IPS DF 6.9 (cell line): ENCODE measurements around the gene GORASP2.

Experiments used
- DNase-seq: peaks from one replicate; pipeline ENCODE4 v3.0.0-alpha.2; 2013; ENCODE audit warnings: low read depth, low spot score
- H3K27ac ChIP-seq: one replicate; pipeline ENCODE4 v1.5.1; 2013; ENCODE audit warnings: low read length, control low read depth
- H3K27me3 ChIP-seq: 2 replicates; pipeline ENCODE4 v1.6.1; 2013; ENCODE audit warnings: mild to moderate bottlenecking, low read length; ENCODE audit not compliant: control insufficient read depth, insufficient read depth
- H3K36me3 ChIP-seq: 2 replicates; pipeline ENCODE4 v1.6.1; 2013; ENCODE audit warnings: low read length; ENCODE audit not compliant: control insufficient read depth, insufficient read depth
- H3K4me1 ChIP-seq: 2 replicates; pipeline ENCODE4 v1.6.1; 2013; ENCODE audit warnings: low read length; ENCODE audit not compliant: control insufficient read depth, insufficient read depth
- H3K4me3 ChIP-seq: 2 replicates; pipeline ENCODE4 v1.5.1; 2013; ENCODE audit warnings: mild to moderate bottlenecking, low read length
- H3K9me3 ChIP-seq: 2 replicates; pipeline ENCODE4 v1.6.1; 2013; ENCODE audit warnings: low read length, inconsistent platforms; ENCODE audit not compliant: control insufficient read depth, insufficient read depth
- WGBS: extraction: QIAGEN DNeasy Blood & Tissue Kit; methylation state at CpG from one replicate; pipeline ENCODE4 v1.1.7; 2013; ENCODE audit warnings: mixed read lengths, missing lambda C conversion rate; ENCODE audit not compliant: insufficient read length, insufficient coverage; 5-methylcytosine and 5-hydroxymethylcytosine counted together

Gene GORASP2

GRCh38 chr2:170928824-170929685 lies at the start of gene GORASP2:
TSS of gene GORASP2 (plus strand) at chr2:170929253. CDS start at chr2:170929341, 88 bp downstream.
- Histone ChIP-seq H3K27ac (no peak within 1 kb of the TSS), H3K27me3 (no peaks in the 10 kb centered on the region), H3K4me1 (peaks cover 3% of the 10 kb centered on the region; the same call in 1 of the 2 replicates), H3K9me3 (no peaks in the 10 kb centered on the region), H3K4me3 (peak within 1 kb of the TSS; percentile 86), H3K36me3 (no peaks in the 10 kb centered on the region)
- no CpG with 5 or more reads among the region's 95 CpGs for WGBS
- peak; percentile 97 for DNase-seq

- Histone ChIP-seq H3K4me3 (no peak overlapping the region), H3K4me1 (no peaks in the 10 kb centered on the region), H3K27me3 (no peaks in the 10 kb centered on the region), H3K27ac (no peak overlapping the region), H3K36me3 (no peaks in the 10 kb centered on the region), H3K9me3 (no peaks in the 10 kb centered on the region)
- no CpG with 5 or more reads among the region's 3 CpGs for WGBS
- no peak for DNase-seq
These were observed 47.2 kb upstream of the GORASP2 start for GRCh38 chr2:170881840-170882239.

DNA sequence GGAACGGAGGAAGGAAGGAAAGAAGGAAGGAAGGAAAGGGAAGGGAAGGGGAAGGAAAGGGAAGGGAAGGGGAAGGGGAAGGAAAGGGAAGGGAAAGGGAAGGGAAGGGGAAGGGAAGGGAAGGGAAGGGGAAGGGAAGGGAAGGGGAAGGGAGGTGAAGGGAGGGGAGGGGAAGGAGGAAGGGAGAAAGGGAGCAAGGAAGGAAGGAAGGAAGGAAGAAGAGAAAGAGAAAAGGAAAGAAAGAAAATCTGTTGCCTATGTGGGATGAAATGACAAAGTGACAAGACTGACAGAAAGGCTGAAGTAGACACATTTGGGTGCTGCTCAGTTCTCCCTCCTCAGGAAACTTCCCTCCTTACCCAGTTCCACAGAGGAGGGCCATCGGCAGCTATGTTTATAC lies 46.3 kb upstream of the GORASP2 start:
- no CpG with 5 or more reads among the region's 2 CpGs for WGBS
- Histone ChIP-seq H3K9me3 (no peaks in the 10 kb centered on the region), H3K27me3 (no peaks in the 10 kb centered on the region), H3K36me3 (no peaks in the 10 kb centered on the region), H3K27ac (no peak overlapping the region), H3K4me3 (no peak overlapping the region), H3K4me1 (no peaks in the 10 kb centered on the region)
- DNase-seq: no peak

DNA sequence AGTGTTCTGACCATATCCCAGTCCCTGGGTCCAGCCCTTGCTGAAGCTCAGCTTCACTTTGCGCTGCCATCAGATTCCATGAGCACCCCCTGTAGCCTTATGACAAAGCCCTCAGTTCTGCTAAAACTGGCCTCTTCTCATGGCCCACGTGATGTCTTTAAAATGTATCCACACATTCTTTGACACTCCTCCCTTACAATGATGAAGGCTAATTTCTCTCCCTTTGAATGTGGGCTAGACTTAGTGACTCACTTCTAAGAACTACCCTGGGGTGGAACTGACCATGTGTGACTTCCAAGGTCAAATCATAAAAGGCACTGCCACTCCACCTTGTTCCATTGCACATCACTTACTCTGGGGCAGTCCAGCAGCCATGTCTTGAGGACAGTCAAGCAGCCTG lies 45.4 kb upstream of the GORASP2 start:
- no peak for DNase-seq
- Histone ChIP-seq H3K27ac (no peak overlapping the region), H3K27me3 (no peaks in the 10 kb centered on the region), H3K4me1 (no peaks in the 10 kb centered on the region), H3K9me3 (no peaks in the 10 kb centered on the region), H3K36me3 (no peaks in the 10 kb centered on the region), H3K4me3 (no peak overlapping the region)
- no CpG with 5 or more reads among the region's 2 CpGs for WGBS

DNA sequence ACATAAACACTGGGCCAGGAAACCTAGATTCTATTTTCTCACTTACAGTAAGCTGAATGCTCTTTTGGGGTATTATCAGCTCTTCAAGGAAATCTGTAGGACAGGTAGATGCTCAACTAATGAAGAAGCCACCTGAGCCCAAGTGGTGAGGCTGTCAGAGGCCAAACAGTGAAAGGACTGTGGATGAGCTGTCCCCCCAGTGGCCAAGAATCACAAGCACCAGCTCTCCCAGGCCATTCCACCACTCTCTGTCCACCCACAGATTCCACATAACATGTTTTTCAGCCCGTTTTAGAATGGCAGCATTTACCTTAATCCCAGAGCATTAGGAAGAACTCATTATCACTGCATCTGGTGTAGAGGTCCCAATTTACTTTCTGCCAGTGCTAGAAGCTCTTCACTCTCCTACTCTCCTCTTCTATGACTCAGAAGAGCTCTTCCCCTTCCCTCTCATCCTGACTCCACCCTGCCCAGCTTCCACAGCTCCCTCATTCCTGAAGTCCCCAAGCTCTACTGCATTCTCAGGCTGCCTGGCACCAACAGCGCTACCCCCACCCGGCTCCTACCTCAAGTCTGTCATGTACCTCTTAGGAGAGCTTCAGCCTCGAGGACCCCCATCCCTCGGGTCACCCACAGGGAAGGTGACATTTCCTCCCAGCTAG lies 43.8 kb upstream of the GORASP2 start:
- DNase-seq: no peak
- H3K27ac ChIP-seq: no peak overlapping the region
- no CpG with 5 or more reads among the region's 5 CpGs for WGBS
- H3K36me3 ChIP-seq: no peaks in the 10 kb centered on the region
- no peaks in the 10 kb centered on the region for H3K4me1 ChIP-seq
- no peaks in the 10 kb centered on the region for H3K27me3 ChIP-seq
- no peak overlapping the region for H3K4me3 ChIP-seq
- no peaks in the 10 kb centered on the region for H3K9me3 ChIP-seq

- H3K9me3 ChIP-seq: no peaks in the 10 kb centered on the region
- H3K4me1 ChIP-seq: no peaks in the 10 kb centered on the region
- DNase-seq: no peak
- H3K4me3 ChIP-seq: no peak overlapping the region
- no peaks in the 10 kb centered on the region for H3K27me3 ChIP-seq
- H3K27ac ChIP-seq: no peak overlapping the region
- H3K36me3 ChIP-seq: no peaks in the 10 kb centered on the region
- no CpG with 5 or more reads among the region's 1 CpG for WGBS
These were observed 42.7 kb upstream of the GORASP2 start for GRCh38 chr2:170886386-170886785.

- Histone ChIP-seq H3K9me3 (no peaks in the 10 kb centered on the region), H3K27ac (no peak overlapping the region), H3K36me3 (no peaks in the 10 kb centered on the region), H3K27me3 (no peaks in the 10 kb centered on the region), H3K4me3 (no peak overlapping the region), H3K4me1 (no peaks in the 10 kb centered on the region)
- DNase-seq: no peak
These were observed 41.6 kb upstream of the GORASP2 start for GRCh38 chr2:170887496-170887895.

DNA sequence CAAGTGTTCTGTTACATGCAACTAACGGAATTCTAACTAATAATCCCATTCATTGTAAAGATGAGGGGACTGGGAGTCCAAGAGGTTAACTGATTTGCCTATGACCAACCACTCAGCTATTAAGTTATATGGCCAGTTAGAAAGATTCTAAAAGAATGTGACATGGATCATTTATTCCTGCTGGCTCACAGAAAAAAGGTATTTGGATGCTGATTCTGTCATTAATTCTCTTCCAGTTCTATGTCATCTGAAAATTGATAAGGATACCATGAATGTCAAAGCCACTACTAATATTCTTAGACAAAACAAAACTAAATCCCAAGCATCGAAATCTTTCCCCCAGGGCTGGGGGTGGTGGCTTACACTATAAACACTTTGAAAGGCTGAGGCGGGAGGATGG lies 41.2 kb upstream of the GORASP2 start:
- no CpG with 5 or more reads among the region's 3 CpGs for WGBS
- Histone ChIP-seq H3K36me3 (no peaks in the 10 kb centered on the region), H3K4me1 (no peaks in the 10 kb centered on the region), H3K27ac (no peak overlapping the region), H3K4me3 (no peak overlapping the region), H3K27me3 (no peaks in the 10 kb centered on the region), H3K9me3 (no peaks in the 10 kb centered on the region)
- DNase-seq: no peak

DNA sequence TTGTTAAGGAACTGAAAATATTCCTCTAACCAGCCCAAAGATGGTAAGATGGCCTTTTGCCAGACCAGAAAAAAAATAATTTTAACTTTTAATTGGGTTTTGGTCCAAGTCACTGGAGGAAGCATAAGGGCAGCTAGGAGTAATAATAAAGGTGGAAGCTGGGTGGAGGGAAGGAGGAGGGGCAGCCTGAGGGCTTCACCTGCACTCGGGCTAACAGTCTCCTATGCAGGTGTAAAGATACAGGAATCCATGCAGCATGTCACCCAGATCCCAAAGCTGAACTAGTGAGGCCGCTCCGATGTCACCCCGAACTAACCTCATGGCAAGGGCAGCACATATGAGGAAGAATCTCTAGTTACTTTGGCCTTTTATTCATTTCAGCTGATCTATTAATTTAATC lies 37.2 kb upstream of the GORASP2 start:
- no CpG with 5 or more reads among the region's 4 CpGs for WGBS
- no peaks in the 10 kb centered on the region for H3K36me3 ChIP-seq
- H3K4me1 ChIP-seq: no peaks in the 10 kb centered on the region
- no peaks in the 10 kb centered on the region for H3K27me3 ChIP-seq
- DNase-seq: no peak
- H3K27ac ChIP-seq: no peak overlapping the region
- no peak overlapping the region for H3K4me3 ChIP-seq
- no peaks in the 10 kb centered on the region for H3K9me3 ChIP-seq

GRCh38 chr2:170892391-170892951 lies 36.6 kb upstream of the GORASP2 start:
- H3K9me3 ChIP-seq: no peaks in the 10 kb centered on the region
- WGBS: no CpG with 5 or more reads among the region's 9 CpGs
- H3K27me3 ChIP-seq: no peaks in the 10 kb centered on the region

More at GRCh38 chr2:170892391-170892951, 36.6 kb upstream of the GORASP2 start:
- Histone ChIP-seq H3K4me3 (no peak overlapping the region), H3K4me1 (no peaks in the 10 kb centered on the region), H3K36me3 (no peaks in the 10 kb centered on the region), H3K27ac (no peak overlapping the region)
- no peak for DNase-seq
